Stimulated activated CD8-positive, alpha-beta memory T cell treated with anti-CD3 and anti-CD28 coated beads, Interleukin-4, amount 100 ng/mL, for 24 hours (primary cell): Measurements from ENCODE around the gene AUP1.

Experiments used
- DNase-seq: peaks from one replicate; pipeline ENCODE4 v3.0.0-alpha.2; 2020; ENCODE audit warnings: low read depth

AUP1 gene

GRCh38 chr2:74535440-74535965 is 6.0 kb upstream of the AUP1 start:
- DNase-seq = no peak

- DNase-seq = no peak
Measured at GRCh38 chr2:74534411-74534810, 4.9 kb upstream of the AUP1 start.

- no peak for DNase-seq
Measured at GRCh38 chr2:74533464-74533863, 4.0 kb upstream of the AUP1 start.

- no peak for DNase-seq
Measured at GRCh38 chr2:74532222-74532621, 2.7 kb upstream of the AUP1 start.

GRCh38 chr2:74531666-74532065 is 2.2 kb upstream of the AUP1 start:
- no peak for DNase-seq

- peak; percentile 21 for DNase-seq
Measured at GRCh38 chr2:74530239-74531187, 1.0 kb upstream of the AUP1 start.

- DNase-seq = no peak
Measured at GRCh38 chr2:74528600-74529356, 728 bp downstream of the AUP1 start.

GRCh38 chr2:74527741-74528140 is 1.8 kb downstream of the AUP1 start:
- no peak for DNase-seq

GRCh38 chr2:74526649-74527230 is 2.8 kb downstream of the AUP1 start:
- no peak for DNase-seq

GRCh38 chr2:74525717-74526648 is 3.5 kb downstream of the AUP1 start, which contains the start of gene DQX1:
DQX1 (minus strand) TSS chr2:74526231; CDS start chr2:74525729, 502 bp downstream.
- DNase-seq = no peak

- no peak for DNase-seq
Measured at GRCh38 chr2:74524955-74525716, 4.4 kb downstream of the AUP1 start.

GRCh38 chr2:74524005-74524404 is 5.5 kb downstream of the AUP1 start:
- DNase-seq = no peak

- no peak for DNase-seq
Measured at GRCh38 chr2:74522516-74522915, 7.0 kb downstream of the AUP1 start.

- no peak for DNase-seq
Measured at GRCh38 chr2:74516650-74517049, 12.9 kb downstream of the AUP1 start.

- DNase-seq = peak; percentile 64
Measured at GRCh38 chr2:74515981-74516633, 13.4 kb downstream of the AUP1 start.

- no peak for DNase-seq
Measured at GRCh38 chr2:74515271-74515980, 14.1 kb downstream of the AUP1 start.

- no peak for DNase-seq
Measured at GRCh38 chr2:74514368-74515270, 14.9 kb downstream of the AUP1 start, which contains the start of gene TLX2. TLX2 (plus strand) TSS chr2:74514450; CDS start chr2:74514807, 357 bp downstream.
